ENCODE data around the gene RBM38.
"Not testable (repeated sequence)": the region's sequence is repeated elsewhere in the genome, so short reads cannot be mapped to it uniquely, and the experiment has no call there.

Gene RBM38

DNA sequence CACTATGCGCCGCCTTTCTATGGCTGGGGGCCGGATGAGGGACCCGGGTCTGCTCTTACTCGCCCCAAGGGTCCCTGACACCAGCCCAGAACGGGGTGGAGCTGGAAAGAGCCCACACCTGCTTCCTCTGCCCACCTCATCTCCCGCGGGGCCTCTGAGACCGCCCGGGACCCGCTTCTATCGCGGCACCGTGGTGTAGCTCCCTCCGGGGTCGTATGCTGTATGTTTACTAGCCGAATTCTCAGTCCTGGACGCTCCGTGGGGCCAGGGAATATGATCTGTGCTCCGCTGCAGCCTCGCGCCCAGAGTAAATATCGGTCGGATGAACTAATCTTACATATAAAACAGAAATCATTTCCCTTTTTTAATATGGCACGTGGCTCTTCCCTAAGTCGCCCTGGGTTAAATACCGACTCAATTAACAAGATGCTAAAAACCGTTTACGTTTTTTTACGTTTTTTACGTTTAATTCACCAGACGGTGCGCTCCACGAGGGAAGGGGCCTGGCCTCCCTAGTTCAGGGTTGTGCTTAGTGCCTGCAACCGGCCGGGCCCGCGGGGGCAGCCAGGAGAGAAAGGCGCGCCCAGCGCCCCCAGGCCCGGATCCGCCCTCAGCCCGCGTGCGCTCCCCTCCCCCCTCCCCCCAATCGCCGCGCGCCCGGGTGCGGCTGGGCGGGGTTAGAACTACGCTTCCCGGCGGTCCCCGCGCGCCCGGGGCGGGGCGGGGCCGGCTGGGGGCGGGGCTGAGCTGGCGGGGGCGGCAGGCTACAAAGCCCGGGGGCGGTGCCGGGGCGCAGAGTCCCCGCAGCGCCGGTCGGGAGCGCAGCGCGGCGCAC, at the start of gene RBM38:
TSS of gene RBM38 (plus strand) at position 793 of the 835 bp plus-strand sequence. CDS start 186 bp downstream, outside the sequence.
- DNase-seq = peak; percentile 86

DNA sequence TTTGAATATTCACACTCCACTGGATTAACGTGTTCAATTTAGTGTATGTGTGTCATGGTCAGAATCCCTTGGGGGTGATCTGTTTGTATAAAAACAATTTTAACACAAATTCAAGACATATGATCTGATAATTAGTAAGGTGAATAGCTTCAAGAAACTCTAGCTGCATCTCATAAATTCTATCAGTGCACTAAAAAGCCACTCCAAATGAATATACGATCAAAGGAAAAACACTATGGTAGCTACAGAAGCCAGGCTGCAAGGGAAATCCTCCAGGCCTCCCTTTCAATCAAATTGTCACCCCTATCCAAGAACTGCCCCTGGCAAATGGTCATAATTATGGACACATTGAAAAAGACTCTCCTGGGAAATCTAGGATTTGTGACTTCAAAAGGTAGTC, 49.5 kb upstream of the RBM38 start:
- DNase-seq = no peak

- no peak for DNase-seq
Measured at GRCh38 chr20:57342829-57343228, 48.4 kb upstream of the RBM38 start.

- DNase-seq = peak; percentile 58
Measured at GRCh38 chr20:57346477-57346876, 44.7 kb upstream of the RBM38 start.

- no peak for DNase-seq
Measured at GRCh38 chr20:57347393-57347792, 43.8 kb upstream of the RBM38 start.

DNA sequence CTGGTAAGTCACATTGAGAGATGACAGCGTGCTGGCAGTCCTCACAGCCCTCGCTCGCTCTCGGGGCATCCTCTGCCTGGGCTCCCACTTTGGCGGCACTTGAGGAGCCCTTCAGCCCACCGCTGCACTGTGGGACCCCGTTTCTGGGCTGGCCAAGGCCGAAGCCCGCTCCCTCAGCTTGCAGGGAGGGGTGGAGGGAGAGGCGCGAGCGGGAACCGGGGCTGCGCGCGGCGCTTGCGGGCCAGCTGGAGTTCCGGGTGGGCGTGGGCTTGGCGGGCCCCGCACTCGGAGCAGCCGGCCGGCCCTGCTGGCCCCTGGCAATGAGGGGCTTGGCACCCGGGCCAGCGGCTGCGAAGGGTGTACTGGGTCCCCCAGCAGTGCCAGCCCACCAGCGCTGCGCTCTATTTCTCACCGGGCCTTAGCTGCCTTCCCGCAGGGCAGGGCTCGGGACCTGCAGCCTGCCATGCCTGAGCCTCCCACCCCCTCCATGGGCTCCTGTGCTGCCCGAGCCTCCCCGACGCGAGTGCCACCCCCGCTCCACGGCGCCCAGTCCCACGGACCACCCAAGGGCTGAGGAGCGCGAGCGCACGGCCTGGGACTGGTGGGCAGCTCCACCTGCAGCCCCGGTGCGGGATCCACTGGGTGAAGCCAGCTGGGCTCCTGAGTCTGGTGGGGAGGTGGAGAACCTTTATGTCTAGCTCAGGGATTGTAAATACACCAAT, 42.8 kb upstream of the RBM38 start:
- DNase-seq = not testable (repeated sequence)

- not testable (repeated sequence) for DNase-seq
Measured at GRCh38 chr20:57348922-57349574, 42.1 kb upstream of the RBM38 start.

- DNase-seq = no peak
Measured at GRCh38 chr20:57350081-57350710, 41.0 kb upstream of the RBM38 start.

DNA sequence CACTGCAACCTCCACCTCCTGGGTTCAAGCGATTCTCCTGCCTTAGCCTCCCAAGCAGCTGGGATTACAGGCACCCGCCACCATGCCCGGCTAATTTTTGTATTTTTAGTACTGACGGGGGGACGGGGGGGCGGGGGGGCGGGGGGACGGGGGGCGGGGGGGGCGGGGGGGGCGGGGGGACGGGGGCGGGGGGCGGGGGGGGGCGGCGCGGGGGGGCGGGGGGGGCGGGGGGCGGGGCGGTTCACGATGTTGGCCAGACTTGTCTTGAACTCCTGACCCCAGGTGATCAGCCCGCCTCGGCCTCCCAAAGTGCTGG, 40.5 kb upstream of the RBM38 start:
- DNase-seq = not testable (repeated sequence)

DNA sequence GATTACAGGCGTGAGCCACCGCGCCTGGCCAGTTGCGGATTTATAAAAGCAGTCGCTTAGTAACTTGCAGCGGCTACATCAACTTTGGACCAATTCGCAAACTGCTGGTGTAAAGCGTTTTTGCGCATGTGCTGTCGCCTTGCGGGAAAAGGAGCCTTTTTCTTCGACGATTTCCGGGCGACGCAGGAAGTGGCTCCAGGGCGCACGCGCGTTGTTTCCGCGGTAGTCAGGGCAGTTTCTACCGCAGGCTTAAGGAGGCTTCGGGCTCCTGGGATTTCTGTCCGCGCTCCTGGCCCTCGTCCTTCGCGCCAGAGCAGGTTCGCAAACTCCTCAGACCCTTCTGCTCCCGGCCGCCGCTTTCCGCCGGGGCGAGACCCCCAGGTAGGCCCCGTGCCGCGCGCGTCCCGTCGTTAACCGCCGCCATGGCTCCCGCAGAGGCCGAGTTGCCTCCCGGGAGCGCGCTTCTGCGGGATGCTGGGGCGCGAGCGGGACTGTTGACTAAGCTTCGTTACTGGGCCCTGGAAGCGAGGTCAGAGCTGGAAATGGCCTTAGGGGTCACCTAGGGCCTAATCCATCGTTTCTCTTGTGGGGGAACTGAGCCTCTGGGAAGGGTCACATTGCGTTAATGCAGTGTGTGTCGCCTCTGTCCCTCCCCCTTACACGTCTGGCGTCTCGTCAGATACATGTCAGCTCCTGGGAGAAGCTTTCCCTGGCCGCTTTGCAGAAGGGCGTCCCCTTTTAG, 40.0 kb upstream of the RBM38 start, which contains the start of gene RAE1:
TSS of gene RAE1 (plus strand) at position 214 of the 742 bp plus-strand sequence. CDS start 2,784 bp downstream, outside the sequence.
- peak; percentile 92 for DNase-seq

DNA sequence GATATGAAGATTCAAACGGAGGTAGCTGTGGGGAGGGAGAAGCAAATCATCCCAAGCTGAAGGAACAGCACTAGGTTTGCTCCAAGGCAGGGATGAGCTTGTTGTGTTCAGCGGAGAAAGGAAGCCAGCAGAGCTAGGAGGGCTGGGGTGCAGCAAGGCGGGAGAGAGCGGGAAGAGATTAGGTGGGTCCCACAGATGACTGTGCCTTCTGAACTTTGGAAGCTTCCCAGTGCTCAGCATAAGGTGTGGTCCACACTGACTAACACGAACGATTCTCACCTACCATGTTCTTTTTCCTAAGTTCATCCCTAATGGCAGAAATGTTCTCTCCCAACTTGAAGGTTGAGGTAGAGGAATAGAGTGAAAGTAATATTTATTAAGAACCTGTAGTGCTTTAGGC, 38.9 kb upstream of the RBM38 start:
- DNase-seq = no peak

DNA sequence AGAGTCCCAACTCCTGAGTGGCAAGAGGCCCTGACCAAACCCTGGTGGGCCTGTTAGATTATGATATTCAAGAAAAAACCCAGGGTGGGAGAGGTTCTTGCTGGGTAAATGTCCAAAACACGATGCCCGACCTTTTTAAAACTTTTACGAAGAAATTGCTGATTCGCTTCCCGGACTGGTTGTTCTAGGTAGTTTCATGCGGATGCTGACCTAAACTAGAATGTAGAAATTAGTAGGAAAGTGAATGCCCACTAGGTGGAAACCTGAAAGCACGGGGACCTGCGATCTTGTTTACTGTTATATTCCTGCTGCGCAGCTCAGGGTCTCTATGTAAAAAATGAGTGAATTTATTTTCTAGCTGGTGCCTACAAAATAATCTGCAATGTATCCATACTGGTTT, 37.8 kb upstream of the RBM38 start:
- no peak for DNase-seq

DNA sequence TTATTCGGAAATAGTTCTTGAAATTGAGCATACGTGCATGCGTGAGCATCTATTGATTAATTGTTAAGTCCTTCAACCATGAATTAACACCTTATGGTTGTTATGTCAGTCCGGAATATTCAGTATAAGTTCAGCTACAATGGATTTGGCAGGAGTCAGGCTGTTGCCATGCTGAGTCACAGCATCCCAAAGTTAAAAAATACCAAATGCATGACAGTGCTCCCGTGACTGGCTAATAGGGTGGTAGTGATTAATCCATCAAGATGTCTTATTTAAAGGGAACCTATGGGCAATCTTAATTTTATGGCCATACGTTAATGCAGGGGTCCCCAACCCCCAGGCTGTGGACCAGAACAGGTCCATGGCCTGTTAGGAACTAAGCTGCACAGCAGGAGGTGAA, 29.7 kb upstream of the RBM38 start:
- no peak for DNase-seq

DNA sequence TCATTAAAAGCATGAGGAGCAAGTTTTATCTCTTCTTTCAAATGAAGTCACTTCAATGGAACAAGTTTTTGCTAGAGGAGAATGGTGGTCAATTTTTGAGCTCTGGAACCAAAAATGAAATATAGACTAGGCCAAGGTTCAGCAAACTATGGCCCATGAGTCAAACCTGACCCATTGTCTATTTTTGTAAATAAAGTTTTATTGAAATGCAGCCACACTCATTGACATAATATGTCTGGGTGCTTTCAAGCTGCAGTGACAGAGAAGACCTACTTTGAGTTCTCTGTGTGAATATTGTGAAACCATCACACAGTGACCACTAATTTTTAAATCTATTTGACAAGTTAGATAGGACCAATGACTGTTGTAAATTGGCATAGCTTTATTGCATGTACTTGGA, 26.7 kb upstream of the RBM38 start:
- DNase-seq = no peak

DNA sequence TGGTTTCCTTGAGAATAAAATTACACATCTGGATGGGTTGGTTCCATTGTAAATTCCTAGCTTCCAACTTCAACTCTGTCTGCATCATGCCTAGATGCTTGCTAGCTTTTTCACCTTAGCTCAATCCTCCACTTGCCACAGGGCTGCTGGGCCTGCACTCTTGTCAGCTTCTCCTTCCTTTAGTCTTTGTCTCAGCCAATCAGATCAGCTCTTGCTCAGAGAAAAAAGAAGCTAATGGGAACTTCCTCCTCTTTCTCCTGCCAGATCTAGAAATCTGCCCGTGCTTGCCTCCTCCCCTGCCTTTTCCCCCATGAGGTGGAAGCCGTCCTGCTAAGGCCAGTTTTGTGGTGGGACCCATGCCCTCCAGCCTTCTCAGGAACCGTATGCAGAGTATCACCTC, 21.6 kb upstream of the RBM38 start:
- no peak for DNase-seq

DNA sequence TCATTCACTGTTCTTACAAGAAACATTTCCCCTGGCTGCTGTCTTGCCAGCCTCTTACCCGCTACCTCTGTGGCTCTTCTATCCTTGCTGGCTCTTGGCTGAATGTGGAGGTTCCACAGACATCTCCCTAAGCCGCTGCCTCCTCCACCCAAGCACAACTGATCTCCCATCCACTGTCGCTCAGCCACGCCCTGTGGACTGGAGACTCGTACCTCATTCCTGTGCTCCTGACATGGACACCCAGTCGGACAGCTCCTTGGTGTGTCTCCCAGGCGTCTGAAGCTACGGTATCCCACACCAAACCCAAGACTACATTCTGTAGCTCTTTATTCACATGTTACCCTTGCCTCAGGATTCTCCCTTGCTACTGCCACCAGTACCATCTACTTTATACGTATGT, 20.9 kb upstream of the RBM38 start:
- no peak for DNase-seq

- no peak for DNase-seq
Measured at GRCh38 chr20:57371363-57371762, 19.8 kb upstream of the RBM38 start.

DNA sequence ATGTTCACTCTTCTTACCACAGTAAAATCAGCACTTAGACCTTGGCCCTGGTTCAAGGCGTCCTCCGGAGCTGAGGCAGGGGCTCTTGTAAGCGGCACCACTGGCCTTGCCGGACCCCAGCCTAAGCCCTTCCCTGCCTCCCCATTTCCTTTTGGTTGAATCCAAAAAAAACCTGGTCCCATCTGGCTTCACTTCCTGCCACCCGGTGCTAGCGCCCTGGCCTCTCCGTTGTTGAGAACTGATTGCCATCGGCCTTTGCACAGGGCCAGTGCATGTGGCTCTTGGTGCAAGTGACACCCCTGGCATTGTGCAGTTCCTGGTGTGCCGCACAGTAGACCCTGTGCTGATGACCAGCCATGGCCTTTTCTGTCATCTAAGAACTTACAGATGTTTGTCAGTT, 19.0 kb upstream of the RBM38 start:
- DNase-seq = no peak

GRCh38 chr20:57372581-57373350, 18.4 kb upstream of the RBM38 start:
- DNase-seq = no peak

DNA sequence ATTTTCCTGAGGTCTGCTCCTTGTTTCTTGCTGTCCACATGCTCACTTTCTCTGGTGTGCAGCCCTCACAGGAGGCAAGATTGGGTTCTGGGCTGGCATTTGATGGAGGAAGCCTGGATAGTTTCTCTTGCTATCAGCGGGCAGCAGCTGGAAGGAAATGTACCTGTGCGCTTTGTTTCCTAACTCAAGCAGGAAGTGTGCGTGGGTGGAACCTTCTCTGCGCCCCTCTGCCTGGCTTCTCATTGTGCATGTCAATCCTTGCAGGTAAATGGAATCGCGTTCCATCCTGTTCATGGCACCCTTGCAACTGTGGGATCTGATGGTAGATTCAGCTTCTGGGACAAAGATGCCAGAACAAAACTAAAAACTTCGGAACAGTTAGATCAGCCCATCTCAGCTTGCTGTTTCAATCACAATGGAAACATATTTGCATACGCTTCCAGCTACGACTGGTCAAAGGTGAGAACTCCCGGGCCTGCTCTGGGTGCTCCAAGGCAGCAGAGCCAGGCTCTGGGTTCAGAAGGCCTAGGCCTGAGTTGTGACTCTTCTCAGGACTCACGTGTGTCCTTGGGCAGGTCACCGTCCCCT, 16.8 kb upstream of the RBM38 start:
- DNase-seq = no peak

DNA sequence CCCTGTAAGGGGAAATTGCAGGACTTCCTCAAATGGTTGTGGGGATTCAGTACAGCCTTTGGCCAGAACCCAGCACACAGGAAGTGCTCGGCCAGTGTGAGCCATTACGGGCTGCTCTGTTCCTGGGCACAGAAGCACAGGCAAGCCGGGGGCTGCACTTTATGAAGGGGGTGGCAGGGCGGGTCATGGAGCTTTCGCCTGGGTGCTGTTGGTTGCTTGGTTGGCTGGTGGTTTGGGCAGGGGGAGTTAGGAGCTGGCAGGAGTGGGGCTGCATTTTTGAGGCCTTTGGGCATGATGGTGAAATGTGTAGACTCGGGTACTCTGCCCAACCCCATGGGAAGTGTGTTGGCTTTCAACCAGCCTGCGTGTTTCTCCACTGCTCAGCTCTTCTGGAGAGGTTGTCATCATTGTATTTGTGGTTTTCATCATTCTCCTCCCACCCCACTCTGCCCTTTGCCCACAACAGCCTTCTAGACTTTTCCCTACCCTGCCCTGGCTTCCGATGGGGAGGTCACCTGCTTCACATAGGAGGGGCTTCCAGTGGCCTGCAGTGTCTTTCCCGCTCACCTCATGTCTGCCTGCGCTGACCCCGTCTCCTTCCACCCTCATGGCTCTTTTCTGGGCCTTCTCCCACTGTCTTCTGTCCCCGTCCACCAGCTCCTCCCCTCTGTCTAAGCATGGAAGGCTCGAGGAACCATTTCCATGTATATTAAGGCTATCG, 16.1 kb upstream of the RBM38 start:
- no peak for DNase-seq
